Central memory CD8-positive, alpha-beta T cell (primary cell): Measurements from ENCODE around the gene OCA2.

ENCODE experiments used
- ATAC-seq: fragments of 150-1000 bp; cut with Tn5 transposase; replicated peaks from 2 replicates; pipeline ENCODE4 v1.10.0; 2022; ENCODE audit warnings: mild to moderate bottlenecking, moderate FRiP score, moderate number of reproducible peaks; ENCODE audit not compliant: poor library complexity, severe bottlenecking; ENCODE audit errors: extremely low read depth
- DNase-seq, 2 donors: peaks; one replicate each; pipeline ENCODE4 v3.0.0; 2021; ENCODE audit warnings: low spot score in 2 of 2
- H3K27ac Mint-ChIP-seq: one replicate; pipeline ENCODE4 v1.8.0; 2022; ENCODE audit warnings: low read depth, mild to moderate bottlenecking, moderate library complexity, mixed read lengths
- H3K27me3 Mint-ChIP-seq: one replicate; pipeline ENCODE4 v1.8.0; 2022; ENCODE audit warnings: mixed read lengths
- H3K36me3 Mint-ChIP-seq: one replicate; pipeline ENCODE4 v1.8.0; 2022; ENCODE audit warnings: mild to moderate bottlenecking, moderate library complexity, mixed read lengths; ENCODE audit not compliant: insufficient read depth
- H3K4me1 Mint-ChIP-seq: one replicate; pipeline ENCODE4 v1.8.0; 2022; ENCODE audit warnings: mixed read lengths
- H3K4me3 Mint-ChIP-seq: one replicate; pipeline ENCODE4 v1.8.0; 2022; ENCODE audit warnings: mild to moderate bottlenecking, moderate library complexity, mixed read lengths
- H3K9me3 Mint-ChIP-seq: one replicate; pipeline ENCODE4 v1.8.0; 2022; ENCODE audit warnings: mixed read lengths

OCA2 gene

DNA sequence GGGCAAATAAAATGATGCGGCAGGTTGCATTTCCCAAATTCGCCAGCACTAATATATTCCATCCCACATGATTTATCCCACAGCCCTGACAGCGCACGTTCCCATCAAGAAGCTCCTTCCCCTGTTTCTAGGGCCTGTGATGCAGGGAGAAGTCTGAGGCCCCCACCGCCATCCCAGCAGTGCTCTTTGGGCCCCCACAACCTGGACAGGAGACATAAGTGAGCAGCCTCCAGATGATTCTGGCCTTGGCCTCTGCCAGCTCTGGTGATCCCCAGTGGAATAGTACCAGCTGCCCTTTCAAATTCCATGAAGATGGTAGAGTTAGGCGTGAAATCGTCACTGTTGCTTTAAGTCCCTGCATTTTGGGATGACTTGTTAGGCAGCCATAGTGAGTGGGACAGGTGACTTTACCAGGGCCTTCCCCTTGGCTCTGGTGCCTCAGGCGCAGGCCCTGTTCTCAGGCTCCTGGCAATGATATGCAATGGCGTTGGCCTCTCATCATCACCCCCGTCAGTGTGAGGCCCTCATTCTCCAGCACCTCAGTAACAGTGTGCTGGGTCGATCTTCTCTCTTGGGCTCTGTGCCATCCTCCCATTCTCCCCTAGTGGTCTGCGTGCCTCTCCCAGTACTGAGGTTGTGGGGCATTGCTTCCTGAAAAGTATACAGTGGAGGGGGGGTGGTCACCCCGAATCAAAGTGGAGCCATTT, 263.7 kb downstream of the OCA2 start:
- peaks cover 8% of the 10 kb centered on the region for H3K27me3 Mint-ChIP-seq
- ATAC-seq = no peak
- no peaks in the 10 kb centered on the region for H3K4me1 Mint-ChIP-seq
- H3K9me3 Mint-ChIP-seq = peaks cover 9% of the 10 kb centered on the region
- no peak overlapping the region for H3K4me3 Mint-ChIP-seq
- H3K27ac Mint-ChIP-seq = no peak overlapping the region
- H3K36me3 Mint-ChIP-seq = peaks cover under 1% of the 10 kb centered on the region
- no peak for DNase-seq

DNA sequence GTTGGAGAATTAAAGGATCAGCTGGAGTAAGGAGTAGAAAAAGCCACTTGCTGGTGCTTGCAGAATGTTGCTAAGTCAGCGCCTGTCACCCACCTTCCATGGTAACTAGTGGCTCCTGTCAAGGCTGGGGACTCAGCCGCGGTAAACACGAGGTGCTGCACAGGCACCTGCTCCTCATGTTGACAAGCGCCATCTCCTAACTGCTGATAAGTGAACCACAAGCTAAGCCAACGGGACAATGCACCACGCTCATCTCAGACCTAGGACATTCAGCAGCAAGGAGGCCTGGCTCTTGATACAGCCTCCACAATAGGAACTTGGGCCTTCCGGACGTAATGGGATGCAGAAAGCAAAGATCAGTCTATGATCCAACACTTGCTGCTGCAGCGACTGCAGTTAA, 264.4 kb downstream of the OCA2 start:
- H3K4me3 Mint-ChIP-seq = no peak overlapping the region
- peaks cover 8% of the 10 kb centered on the region for H3K27me3 Mint-ChIP-seq
- DNase-seq (no peak), ATAC-seq (no peak)
- H3K4me1 Mint-ChIP-seq = no peaks in the 10 kb centered on the region
- H3K36me3 Mint-ChIP-seq = peaks cover 2% of the 10 kb centered on the region
- peaks cover 9% of the 10 kb centered on the region for H3K9me3 Mint-ChIP-seq
- H3K27ac Mint-ChIP-seq = no peak overlapping the region

DNA sequence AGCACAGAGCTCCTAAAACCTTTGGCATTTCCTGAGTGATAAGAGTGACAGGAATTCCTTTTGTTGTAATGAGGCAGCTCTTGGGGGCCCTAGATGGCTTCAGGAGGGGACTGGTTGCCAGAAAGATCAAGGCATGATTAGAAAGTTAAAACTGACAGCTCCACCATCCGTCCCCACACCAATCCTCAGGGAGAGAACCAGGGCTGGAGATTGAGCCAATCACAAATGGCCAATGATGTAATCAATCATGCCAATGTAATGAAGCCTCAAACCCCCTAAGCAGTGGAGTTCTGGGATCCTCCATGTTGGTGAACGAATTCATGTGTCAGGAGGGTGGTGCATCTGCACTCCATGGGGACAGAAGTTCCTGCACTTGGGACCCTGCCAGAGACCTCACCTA, 265.1 kb downstream of the OCA2 start:
- Mint-ChIP-seq H3K4me3 (no peak overlapping the region), H3K4me1 (no peaks in the 10 kb centered on the region), H3K27me3 (peaks cover 8% of the 10 kb centered on the region), H3K27ac (no peak overlapping the region), H3K9me3 (peaks cover 9% of the 10 kb centered on the region), H3K36me3 (peaks cover 2% of the 10 kb centered on the region)
- DNase-seq (no peak), ATAC-seq (no peak)

DNA sequence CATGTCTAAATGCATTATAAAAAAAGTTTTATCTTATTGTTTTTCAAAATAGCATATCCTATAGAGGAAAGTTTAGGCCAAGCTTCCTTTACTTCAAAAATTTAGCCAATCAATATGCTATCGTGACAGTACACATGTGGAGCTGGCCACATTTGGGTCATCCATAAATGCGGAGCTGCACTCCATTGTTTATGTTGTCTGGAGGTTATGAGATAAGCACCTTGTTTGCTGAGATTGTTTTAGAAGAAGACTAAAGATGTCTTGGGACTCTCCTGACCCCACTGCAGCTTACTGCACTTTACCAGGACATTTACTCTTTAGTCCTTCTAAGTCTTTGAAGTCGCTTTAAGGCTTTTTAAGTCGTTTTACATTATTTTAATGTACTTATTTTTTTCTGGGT, 265.9 kb downstream of the OCA2 start:
- DNase-seq = no peak
- no peak overlapping the region for H3K4me3 Mint-ChIP-seq
- no peaks in the 10 kb centered on the region for H3K4me1 Mint-ChIP-seq
- peaks cover 2% of the 10 kb centered on the region for H3K36me3 Mint-ChIP-seq
- no peak overlapping the region for H3K27ac Mint-ChIP-seq
- no peak for ATAC-seq
- H3K9me3 Mint-ChIP-seq = peaks cover 9% of the 10 kb centered on the region
- peaks cover 8% of the 10 kb centered on the region for H3K27me3 Mint-ChIP-seq

DNA sequence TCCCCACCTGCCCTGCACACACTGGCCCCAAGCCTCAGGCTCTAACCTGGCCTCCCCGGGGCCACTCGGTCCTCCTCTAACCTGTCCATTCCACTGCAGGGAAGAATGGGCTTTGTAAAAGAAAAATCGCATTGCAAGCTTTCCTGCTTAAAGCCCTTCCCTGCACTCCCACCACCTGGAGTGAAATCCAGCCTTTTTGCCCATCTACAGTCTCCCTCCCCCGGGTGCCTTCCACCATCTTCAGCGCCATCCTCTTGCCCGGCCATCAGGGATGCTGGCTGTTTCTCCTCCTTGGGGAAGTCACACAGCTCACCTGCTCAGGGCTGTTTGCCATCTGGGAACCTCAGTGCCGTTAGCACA, 266.9 kb downstream of the OCA2 start:
- ATAC-seq (no peak), DNase-seq (no peak)
- no peak overlapping the region for H3K27ac Mint-ChIP-seq
- peaks cover 6% of the 10 kb centered on the region for H3K9me3 Mint-ChIP-seq
- peaks cover 3% of the 10 kb centered on the region for H3K27me3 Mint-ChIP-seq
- no peaks in the 10 kb centered on the region for H3K4me1 Mint-ChIP-seq
- no peak overlapping the region for H3K4me3 Mint-ChIP-seq
- H3K36me3 Mint-ChIP-seq = peaks cover 2% of the 10 kb centered on the region

DNA sequence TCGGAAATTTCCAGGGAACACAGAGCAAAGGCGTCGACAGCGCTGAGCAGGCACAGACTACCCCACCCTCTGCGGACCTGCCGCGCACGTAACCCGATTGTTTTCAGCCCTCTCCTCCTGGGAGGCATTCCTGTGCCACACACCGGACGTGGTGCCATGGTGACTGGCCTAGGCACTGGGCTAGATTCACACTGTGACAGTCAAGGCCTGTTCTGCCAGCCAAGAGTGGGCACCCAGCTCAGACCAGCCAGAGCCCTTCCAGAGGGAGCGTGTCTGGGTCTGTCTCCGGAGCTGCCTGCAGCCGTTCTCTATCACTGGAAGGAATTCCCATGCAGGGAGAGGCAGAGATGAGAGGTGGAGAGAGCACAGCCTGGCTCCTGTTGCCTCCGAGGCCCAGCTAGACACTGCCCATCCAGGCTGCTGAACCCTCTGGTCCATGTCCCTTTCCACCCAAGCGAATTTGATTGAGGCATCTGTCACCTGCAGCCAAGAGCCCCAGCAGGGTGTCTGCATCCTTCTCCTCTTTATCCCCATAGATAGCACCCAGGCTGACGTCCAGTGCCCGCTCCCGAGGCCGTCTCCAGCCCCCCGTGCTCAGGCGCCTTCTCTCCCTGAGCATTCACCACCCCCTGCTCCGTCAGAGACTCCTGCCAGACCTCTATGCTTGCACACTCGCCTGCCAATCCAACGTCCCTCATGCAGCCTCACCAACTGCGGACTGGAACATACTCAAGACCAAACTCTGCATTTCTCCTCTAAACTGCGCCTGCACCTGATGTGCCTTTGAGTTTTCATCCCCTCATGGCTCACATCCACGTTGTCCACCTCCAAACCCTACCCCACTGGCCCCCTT, 267.5 kb downstream of the OCA2 start:
- ATAC-seq = no peak
- H3K27ac Mint-ChIP-seq = no peak overlapping the region
- H3K4me3 Mint-ChIP-seq = no peak overlapping the region

DNA sequence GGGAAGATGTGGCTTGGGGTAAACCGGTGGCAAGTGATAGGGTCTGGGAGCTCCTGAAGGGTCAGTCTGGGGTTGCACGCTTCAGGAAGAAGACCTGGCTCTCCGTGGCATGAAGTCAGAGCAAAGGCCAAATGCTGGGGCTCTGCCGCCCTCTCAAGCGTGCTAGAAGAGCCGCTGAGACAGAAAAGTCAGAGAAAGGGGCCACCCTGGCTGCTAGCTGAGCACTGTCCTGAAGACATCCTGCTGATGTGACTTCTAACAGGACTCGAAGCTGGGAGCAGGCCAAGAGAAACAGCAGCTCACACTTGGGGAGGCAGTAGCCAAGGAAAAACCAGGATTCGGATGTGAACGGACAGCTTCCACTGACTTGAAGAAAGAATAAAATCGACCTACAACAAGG, 270.4 kb downstream of the OCA2 start:
- H3K9me3 Mint-ChIP-seq = peaks cover 4% of the 10 kb centered on the region
- H3K27me3 Mint-ChIP-seq = no peaks in the 10 kb centered on the region
- no peak overlapping the region for H3K4me3 Mint-ChIP-seq
- peaks cover 2% of the 10 kb centered on the region for H3K36me3 Mint-ChIP-seq
- H3K4me1 Mint-ChIP-seq = no peaks in the 10 kb centered on the region
- ATAC-seq = no peak
- no peak overlapping the region for H3K27ac Mint-ChIP-seq
- DNase-seq = no peak

More for the DNA sequence above, 267.5 kb downstream of the OCA2 start:
- DNase-seq = no peak
- Mint-ChIP-seq H3K4me1 (no peaks in the 10 kb centered on the region), H3K27me3 (no peaks in the 10 kb centered on the region), H3K9me3 (peaks cover 4% of the 10 kb centered on the region), H3K36me3 (peaks cover 2% of the 10 kb centered on the region)

DNA sequence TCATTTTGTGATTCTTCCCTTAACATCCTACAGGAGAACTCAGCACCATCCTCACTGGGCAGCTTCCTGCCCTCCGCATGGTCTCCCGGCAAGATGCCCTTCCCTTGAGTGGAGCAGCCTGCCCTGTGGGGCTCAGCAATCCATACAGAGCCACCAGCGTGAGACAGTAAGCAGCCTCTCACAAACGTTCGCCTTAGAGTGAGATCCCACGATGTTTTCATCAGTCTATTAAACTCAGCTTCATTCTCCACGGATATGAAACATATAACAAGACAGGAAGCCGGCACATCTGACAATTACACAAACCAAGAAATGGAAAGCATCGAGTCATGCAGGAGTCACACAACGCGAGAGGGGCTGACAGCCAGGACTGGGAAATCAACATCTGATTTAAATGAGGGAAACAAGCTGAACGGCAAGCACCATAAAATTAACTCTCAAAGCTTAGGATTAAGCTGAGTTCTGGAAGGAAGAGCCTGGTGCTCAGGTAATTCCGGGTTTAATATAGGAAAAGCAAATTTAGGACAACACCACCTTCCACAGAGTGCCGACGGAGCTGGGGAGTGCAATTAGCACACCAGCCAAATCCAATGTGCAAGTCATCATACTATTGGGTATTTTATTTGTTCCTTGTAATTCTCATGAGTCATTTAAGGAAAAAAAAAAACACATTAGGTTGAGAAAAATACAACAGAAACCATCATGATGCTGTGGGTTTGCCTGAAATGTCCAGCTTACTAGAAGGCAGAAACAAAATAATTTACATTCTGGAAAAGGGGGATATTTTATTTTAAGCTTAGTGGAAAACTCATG, 272.0 kb downstream of the OCA2 start:
- H3K27me3 Mint-ChIP-seq = no peaks in the 10 kb centered on the region
- ATAC-seq = no peak
- no peak for DNase-seq
- no peaks in the 10 kb centered on the region for H3K9me3 Mint-ChIP-seq
- H3K4me1 Mint-ChIP-seq = no peaks in the 10 kb centered on the region
- peaks cover 2% of the 10 kb centered on the region for H3K36me3 Mint-ChIP-seq
- no peak overlapping the region for H3K4me3 Mint-ChIP-seq
- H3K27ac Mint-ChIP-seq = no peak overlapping the region

DNA sequence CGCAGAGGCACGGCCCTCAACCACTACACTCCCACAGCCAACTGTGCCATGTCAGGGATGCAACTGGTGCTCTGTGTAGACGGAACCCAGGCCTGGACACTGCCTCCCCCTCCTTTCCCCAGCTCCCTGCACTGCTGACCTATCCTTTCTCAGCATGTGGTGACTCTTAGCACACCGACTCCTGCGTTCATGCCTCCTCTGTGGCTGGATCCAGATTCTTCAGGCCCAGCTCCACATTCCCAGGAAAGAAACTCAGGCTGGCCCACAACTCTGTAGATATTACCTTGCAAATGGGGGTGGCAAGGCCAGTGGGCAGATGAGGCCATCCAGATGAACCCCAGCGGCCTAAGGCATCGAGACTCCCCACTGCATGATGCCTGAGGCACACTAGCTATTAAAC, 272.7 kb downstream of the OCA2 start:
- H3K4me3 Mint-ChIP-seq = no peak overlapping the region
- ATAC-seq = no peak
- H3K4me1 Mint-ChIP-seq = no peaks in the 10 kb centered on the region
- DNase-seq = no peak
- H3K27ac Mint-ChIP-seq = no peak overlapping the region
- no peaks in the 10 kb centered on the region for H3K9me3 Mint-ChIP-seq
- H3K27me3 Mint-ChIP-seq = no peaks in the 10 kb centered on the region
- H3K36me3 Mint-ChIP-seq = peaks cover 2% of the 10 kb centered on the region

DNA sequence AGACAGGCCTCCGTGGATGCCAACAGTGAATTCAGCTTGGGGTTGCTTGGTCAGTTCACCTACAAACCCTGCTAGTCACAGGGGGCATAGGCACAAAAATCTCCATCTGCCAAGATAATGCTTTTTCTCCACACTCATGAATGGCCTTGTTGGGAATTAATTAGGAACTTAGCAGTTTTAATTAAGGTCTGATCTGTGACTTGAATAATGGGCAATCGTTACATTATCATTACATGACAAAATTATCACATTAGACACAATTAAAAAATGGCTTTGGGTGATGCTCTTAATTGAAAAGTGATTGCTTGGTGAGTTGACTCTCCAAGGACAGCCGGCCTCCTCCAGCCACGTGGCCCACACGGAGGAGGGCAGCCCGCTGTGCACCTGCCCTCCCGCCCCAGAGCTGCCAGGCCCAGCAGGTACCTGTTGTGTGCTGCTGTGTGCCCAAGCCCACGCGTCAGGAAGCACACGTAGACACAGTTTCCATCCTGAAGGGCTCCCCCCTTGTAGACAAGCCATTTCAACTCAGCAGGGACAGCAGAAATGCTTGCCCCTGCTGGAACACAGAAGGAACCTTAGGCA, 274.2 kb downstream of the OCA2 start:
- no peak for ATAC-seq

DNA sequence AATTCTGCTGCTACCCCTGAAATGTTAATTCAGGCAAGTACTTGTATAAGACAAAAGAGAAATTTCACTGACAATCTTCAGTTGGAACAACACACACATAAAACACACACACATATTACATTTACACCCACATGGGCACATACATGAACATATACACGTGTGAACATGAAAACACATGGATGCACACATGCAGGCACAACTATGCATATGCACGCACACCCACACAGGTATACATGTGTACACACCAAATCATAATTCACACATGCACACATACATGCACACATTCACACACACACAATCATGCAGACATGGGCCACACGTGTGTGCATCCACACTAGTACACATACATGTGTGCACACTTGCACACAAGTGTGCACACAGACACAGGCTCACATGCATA, 277.8 kb downstream of the OCA2 start:
- DNase-seq (no peak), ATAC-seq (no peak)
- Mint-ChIP-seq H3K36me3 (no peaks in the 10 kb centered on the region), H3K9me3 (peaks cover 11% of the 10 kb centered on the region), H3K4me1 (no peaks in the 10 kb centered on the region), H3K27me3 (no peaks in the 10 kb centered on the region), H3K27ac (no peak overlapping the region), H3K4me3 (no peak overlapping the region)

More for the DNA sequence above, 274.2 kb downstream of the OCA2 start:
- Mint-ChIP-seq H3K36me3 (no peaks in the 10 kb centered on the region), H3K27me3 (no peaks in the 10 kb centered on the region), H3K27ac (no peak overlapping the region), H3K9me3 (no peaks in the 10 kb centered on the region), H3K4me3 (no peak overlapping the region), H3K4me1 (no peaks in the 10 kb centered on the region)
- no peak for DNase-seq

DNA sequence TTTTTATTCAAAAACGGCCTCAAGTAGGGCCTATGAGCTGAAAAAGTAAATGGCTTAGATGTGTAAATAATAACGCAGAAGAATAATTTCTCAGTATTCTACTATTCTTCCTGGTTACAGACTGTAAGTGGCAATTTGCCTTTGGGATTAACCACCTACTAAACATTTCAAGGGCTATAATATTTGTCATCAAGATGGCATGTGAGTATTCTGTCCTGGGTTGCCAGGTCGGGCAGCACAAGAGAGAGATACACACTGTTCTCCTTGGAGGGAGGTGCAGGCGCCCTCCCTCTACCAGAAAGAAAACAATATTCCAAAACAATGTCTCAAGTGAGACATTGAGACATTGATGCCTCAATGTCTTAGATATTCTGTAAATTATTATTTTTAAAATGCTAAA, 278.4 kb downstream of the OCA2 start:
- Mint-ChIP-seq H3K4me3 (no peak overlapping the region), H3K36me3 (no peaks in the 10 kb centered on the region), H3K4me1 (no peaks in the 10 kb centered on the region), H3K27ac (no peak overlapping the region), H3K9me3 (peaks cover 11% of the 10 kb centered on the region), H3K27me3 (no peaks in the 10 kb centered on the region)
- ATAC-seq = no peak
- DNase-seq = no peak
